HG02678 (cell line): ENCODE data around the gene NELFCD.
A peak's percentile ranks its signal among the peaks of the same experiment; 100 is the strongest.

Experiments used
- ATAC-seq: cut with Tn5 transposase; IDR thresholded peaks from one replicate; pipeline ENCODE4 v1.9.1; 2021; ENCODE audit warnings: mild to moderate bottlenecking, moderate library complexity; ENCODE audit not compliant: unreplicated experiment

The NELFCD gene

DNA sequence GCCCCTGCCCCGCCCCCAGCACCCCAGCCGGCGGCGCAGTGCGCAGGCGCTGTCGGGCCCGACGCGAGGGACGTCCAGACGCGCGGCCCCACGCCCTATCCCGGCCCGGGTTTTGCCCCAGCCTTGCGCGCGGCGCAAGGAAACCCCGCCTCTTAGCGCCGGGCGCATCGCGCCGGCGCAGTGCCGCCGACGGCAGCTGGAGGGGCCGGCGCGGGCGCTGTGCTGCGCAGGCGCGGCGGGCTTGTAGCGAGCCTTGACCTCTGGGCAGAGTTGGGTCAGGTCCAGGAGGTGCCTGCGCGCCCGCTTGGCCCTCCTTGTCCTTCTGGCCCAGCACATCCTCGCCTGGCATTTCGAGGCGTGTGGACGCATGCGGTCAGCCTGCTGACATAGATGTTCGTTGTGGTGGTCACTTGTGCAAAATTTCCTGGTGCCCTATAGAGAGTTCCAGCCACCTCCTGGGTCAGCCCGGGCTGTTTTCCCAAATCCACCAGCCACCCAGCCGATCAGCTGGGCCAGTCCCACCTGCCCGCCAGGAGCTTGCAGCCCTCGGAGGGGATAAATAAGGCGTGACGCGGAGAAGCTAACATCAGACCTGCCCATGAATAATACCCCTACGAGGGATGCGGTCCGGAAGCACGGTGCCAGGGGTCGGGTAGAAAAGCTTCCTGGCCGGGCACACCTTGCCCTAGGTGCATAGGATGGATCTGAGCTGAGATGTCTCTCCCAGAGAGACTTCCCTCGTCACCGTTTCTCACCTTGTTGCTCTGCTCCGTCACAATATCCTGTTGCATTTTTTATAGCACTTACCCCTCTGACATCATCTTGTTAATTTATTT is 62.0 kb downstream of the NELFCD start:
- peak; percentile 92 for ATAC-seq

DNA sequence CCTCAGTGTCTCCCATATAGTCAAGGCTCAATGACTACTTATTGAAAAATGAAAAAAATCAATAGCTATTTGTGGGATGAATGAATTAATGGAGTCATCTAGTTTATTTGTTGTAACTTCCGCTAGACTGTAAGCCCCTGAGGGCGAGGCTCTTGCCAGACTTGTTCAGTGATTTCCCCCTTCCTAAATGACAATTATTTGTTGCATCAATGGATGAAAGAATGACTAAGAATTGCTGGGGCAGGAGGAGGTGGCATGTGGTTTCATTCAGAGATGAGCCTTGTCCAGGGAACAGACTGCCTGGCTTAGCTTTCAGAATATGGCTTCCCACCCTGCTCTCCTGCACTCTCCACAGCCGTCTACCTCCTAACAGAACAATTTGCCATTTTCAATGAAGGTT is 62.6 kb downstream of the NELFCD start:
- no peak for ATAC-seq

DNA sequence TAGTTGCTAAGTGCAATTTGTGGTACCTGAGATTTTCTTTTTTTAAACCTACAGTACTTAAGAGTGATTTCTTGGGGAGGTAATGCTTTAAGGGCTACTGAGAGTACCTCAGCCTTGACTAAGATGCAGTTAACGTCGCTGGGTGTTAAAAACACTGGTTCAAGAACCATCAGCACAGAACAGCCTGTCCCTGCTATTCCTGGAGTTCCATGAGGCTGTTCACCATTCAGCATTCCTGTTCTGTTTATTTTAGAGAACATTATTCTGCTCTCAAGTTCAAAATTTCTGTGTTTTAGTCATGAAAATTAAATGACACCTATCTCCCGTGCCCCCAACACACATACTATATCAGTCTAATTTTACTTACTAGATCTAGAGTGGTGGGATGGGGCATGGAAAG is 63.2 kb downstream of the NELFCD start:
- no peak for ATAC-seq
